Right renal cortex interstitium (tissue), 3 donors: ENCODE results near the gene DNASE1. TPM values are rescaled to one million over a fixed set of nuclear protein-coding genes. Genes with fewer than 3 reads are reported as not detected.

Experiments used
- DNase-seq, 3 donors: peaks; one replicate each; pipeline ENCODE4 v3.0.0-alpha.2; 2013; ENCODE audit warnings: low read depth in 3 of 3, low spot score in 2 of 3
- polyA plus RNA-seq, 3 donors: library from polyadenylated mRNA; unstranded; fragments of 120-200 nt; gene quantifications; one replicate each; pipeline ENCODE4 v1.2.1, GENCODE V29; 2013; ENCODE audit not compliant: insufficient read length in 3 of 3

DNASE1 gene
- polyA plus RNA-seq, 3 donors, result 24.0 to 28.3 (median 25.0) TPM

GRCh38 chr16:3661922-3662321 lies 7.4 kb downstream of the DNASE1 start:
- no peak for DNase-seq

GRCh38 chr16:3662601-3663000 lies 8.1 kb downstream of the DNASE1 start:
- DNase-seq, result no peak

- DNase-seq, result no peak
Observed at GRCh38 chr16:3664187-3664896, 9.9 kb downstream of the DNASE1 start.

- no peak for DNase-seq
Observed at GRCh38 chr16:3665508-3665907, 11.0 kb downstream of the DNASE1 start.

GRCh38 chr16:3668626-3669025 lies 14.1 kb downstream of the DNASE1 start:
- DNase-seq, result no peak

GRCh38 chr16:3669082-3669481 lies 14.6 kb downstream of the DNASE1 start:
- no peak for DNase-seq

GRCh38 chr16:3670711-3671110 lies 16.2 kb downstream of the DNASE1 start:
- no peak for DNase-seq

- DNase-seq, result no peak
Observed at GRCh38 chr16:3671424-3671823, 16.9 kb downstream of the DNASE1 start.

- DNase-seq, result no peak
Observed at GRCh38 chr16:3672571-3673041, 18.1 kb downstream of the DNASE1 start.

GRCh38 chr16:3673201-3673600 lies 18.7 kb downstream of the DNASE1 start:
- no peak for DNase-seq

GRCh38 chr16:3673676-3674377 lies 19.3 kb downstream of the DNASE1 start:
- DNase-seq, result no peak

GRCh38 chr16:3674513-3675295 lies 20.2 kb downstream of the DNASE1 start:
- DNase-seq, result no peak

GRCh38 chr16:3675601-3676130 lies 21.2 kb downstream of the DNASE1 start:
- no peak for DNase-seq

- DNase-seq, result no peak
Observed at GRCh38 chr16:3677994-3678393, 23.5 kb downstream of the DNASE1 start.

GRCh38 chr16:3681206-3681605 lies 26.7 kb downstream of the DNASE1 start:
- no peak for DNase-seq

GRCh38 chr16:3687021-3687420 lies 32.5 kb downstream of the DNASE1 start:
- no peak for DNase-seq

GRCh38 chr16:3687792-3688191 lies 33.3 kb downstream of the DNASE1 start:
- no peak for DNase-seq

GRCh38 chr16:3689731-3690130 lies 35.2 kb downstream of the DNASE1 start:
- no peak for DNase-seq

- peak; percentile 61 to 68 (median 67) for DNase-seq
Observed at GRCh38 chr16:3690470-3690928, 36.0 kb downstream of the DNASE1 start.

GRCh38 chr16:3690980-3691720 lies 36.7 kb downstream of the DNASE1 start:
- no peak for DNase-seq
